DOHH2 (cell line): ENCODE measurements around the gene DNASE1L1.

ENCODE experiments used
- EZH2phosphoT487 ChIP-seq: fragments of 200-600 bp; sonication (generic); IDR thresholded peaks from 2 replicates; pipeline ENCODE4 v1.6.1; 2017; ENCODE audit warnings: borderline replicate concordance, mild to moderate bottlenecking, antibody characterized with exemption, low read length, moderate library complexity, mixed read lengths
- TF ChIP-seq, protein P1 (sequence below): fragments of 200-600 bp; sonication (generic); IDR thresholded peaks from one replicate; pipeline ENCODE4 v1.5.1; 2014; ENCODE audit warnings: antibody characterized with exemption, mild to moderate bottlenecking, low read depth, low read length; ENCODE audit not compliant: poor library complexity, severe bottlenecking

DNA sequence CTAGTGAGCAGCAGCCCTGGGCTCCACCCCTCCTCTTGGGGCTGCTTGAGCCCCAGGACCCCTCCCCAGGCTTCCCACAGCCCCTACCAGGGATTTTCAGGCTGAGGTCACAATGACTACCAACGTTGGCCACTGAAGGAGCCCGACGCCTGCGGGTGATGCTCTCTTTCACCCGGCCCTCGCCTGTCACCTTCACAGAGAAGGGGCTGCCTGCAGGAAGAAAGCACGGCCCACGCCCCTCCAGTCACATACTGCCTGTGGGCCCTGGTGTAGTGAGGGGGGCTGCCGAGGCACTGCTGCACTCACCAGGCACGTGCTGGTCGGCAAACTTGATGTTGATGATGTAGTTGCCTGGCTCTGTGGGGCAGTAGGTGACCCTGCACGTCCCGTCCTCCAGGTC is 56.6 kb downstream of the DNASE1L1 start:
- TF ChIP-seq, protein P1, sequence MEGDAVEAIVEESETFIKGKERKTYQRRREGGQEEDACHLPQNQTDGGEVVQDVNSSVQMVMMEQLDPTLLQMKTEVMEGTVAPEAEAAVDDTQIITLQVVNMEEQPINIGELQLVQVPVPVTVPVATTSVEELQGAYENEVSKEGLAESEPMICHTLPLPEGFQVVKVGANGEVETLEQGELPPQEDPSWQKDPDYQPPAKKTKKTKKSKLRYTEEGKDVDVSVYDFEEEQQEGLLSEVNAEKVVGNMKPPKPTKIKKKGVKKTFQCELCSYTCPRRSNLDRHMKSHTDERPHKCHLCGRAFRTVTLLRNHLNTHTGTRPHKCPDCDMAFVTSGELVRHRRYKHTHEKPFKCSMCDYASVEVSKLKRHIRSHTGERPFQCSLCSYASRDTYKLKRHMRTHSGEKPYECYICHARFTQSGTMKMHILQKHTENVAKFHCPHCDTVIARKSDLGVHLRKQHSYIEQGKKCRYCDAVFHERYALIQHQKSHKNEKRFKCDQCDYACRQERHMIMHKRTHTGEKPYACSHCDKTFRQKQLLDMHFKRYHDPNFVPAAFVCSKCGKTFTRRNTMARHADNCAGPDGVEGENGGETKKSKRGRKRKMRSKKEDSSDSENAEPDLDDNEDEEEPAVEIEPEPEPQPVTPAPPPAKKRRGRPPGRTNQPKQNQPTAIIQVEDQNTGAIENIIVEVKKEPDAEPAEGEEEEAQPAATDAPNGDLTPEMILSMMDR: no peak
- no peak for TF ChIP-seq EZH2phosphoT487
